ENCODE measurements around the gene KCNG2.

Gene KCNG2

DNA sequence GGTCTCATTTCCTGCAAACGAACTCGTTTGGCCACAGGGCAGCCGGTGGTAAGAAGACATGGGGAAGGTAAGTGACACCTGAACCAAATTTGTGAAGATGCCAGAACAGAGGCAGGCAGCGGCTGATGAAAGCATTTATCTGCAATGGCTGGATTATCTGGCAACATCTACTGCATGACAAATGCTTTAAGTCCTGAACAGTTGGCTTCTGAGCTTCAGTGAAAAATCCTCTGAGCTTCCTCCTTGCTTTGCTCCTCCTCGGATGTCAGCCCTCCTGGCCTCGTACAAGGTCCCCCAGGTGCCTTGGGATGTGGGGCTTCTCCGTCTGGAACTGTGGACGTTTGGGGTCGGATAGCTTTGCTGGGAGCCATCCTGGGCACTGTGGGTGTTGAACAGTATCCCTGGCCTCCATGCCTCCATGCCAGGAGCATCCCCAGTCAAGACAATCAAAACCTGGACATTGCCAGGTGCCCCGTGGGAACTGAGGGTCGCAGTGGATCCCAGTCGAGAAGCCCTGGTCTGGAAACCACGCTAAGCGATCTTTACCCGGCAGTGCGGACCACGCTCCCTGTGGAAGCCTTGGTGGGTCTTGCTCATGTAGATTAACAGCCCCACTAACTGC lies 49.3 kb downstream of the KCNG2 start:
- no peaks in the 10 kb centered on the region for H3K4me1 Mint-ChIP-seq
- H3K9me3 Mint-ChIP-seq = peaks cover 7% of the 10 kb centered on the region
- no peaks in the 10 kb centered on the region for H3K36me3 Mint-ChIP-seq
- H3K27me3 Mint-ChIP-seq = no peaks in the 10 kb centered on the region
- H3K27ac Mint-ChIP-seq = no peak overlapping the region
- no peak overlapping the region for H3K4me3 Mint-ChIP-seq

DNA sequence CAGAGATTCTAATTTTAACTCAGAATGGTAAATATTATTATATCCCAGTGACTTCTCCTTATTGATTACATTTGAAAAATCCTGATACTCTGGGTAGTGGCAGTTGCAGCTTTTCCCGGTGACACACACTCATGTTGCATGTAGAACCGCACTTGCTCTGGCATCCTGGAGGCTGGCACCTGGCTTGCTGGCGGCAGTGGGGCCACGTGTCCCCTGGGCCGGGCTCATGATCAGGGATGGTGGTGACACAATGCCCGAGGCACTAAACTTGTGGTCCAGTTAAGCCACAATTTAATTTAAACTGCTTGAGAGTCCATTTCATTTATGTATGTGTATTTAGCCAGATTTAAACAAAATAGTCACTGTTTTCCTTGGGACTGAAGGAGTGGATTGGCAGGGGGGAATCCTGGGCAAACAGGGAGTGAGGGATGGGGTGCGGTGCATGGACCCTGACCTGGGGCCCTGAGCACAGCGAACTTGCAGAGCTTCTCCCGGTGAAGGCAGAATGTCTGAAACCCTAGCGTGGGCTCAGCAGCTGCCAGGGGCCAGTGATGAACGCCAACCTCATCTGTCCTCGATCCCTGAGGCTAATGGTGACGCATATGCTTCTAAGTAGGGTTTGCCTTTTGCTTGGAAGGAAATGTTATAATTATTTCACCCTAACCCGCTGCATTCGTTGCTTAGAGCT lies 50.0 kb downstream of the KCNG2 start:
- no peaks in the 10 kb centered on the region for H3K27me3 Mint-ChIP-seq
- peaks cover 2% of the 10 kb centered on the region for H3K9me3 Mint-ChIP-seq
- H3K27ac Mint-ChIP-seq = no peak overlapping the region
- H3K4me3 Mint-ChIP-seq = no peak overlapping the region
- no peaks in the 10 kb centered on the region for H3K4me1 Mint-ChIP-seq
- no peaks in the 10 kb centered on the region for H3K36me3 Mint-ChIP-seq

DNA sequence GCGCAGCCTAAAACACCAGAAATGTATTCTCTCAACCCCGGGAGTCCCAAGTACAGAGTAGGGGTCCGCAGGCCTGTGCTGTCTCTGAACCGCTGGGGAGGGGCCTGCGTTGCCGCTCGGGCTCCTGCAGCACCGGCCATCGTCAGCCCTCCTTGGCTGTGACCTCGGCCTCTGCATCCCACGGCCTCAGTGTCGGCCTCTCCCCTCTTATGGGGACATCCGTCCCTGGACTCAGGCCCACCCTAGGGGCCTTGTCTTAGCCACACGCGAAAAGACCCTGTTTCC lies 50.5 kb downstream of the KCNG2 start:
- Mint-ChIP-seq H3K4me1 (no peaks in the 10 kb centered on the region), H3K27ac (no peak overlapping the region), H3K27me3 (no peaks in the 10 kb centered on the region), H3K9me3 (no peaks in the 10 kb centered on the region), H3K4me3 (no peak overlapping the region), H3K36me3 (no peaks in the 10 kb centered on the region)

DNA sequence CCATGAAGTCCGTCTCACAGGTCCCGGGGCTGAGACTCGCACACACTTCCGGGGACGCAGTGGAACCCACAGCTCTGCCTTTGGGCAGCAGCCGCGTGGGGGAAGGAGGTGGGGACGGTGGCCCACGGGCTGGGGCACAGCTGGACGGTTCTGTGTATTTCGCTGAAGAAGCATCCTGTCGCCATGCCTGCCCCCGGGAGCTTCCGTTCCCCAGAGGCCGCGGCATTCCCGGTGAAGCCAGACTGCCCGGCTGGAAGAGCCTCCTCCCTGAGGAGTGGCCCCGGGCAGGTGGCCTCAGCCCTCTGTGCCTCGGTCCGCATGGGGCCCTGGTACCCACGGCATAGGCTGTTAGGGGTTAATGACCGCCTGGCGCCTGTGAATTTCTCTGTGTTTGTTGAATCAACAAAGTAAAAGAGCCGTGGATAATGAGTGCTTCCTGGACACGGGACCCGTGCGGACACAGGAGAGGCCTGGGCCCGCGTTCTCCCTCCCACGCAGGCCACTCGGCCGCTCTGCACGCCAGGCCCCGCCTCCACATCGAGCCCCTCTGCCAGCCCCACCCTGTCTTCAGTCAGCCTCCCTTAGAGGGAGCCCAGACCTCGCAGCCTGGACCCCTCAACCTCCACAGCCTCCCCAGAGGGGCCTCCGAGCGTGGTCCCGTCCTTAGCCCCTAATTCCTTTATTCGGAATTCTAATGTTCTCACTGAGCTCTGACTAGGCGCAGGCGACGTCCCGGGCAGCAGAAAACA lies 51.0 kb downstream of the KCNG2 start:
- no peaks in the 10 kb centered on the region for H3K4me1 Mint-ChIP-seq
- H3K27ac Mint-ChIP-seq = no peak overlapping the region
- H3K4me3 Mint-ChIP-seq = no peak overlapping the region
- no peaks in the 10 kb centered on the region for H3K9me3 Mint-ChIP-seq
- no peaks in the 10 kb centered on the region for H3K27me3 Mint-ChIP-seq
- no peaks in the 10 kb centered on the region for H3K36me3 Mint-ChIP-seq

DNA sequence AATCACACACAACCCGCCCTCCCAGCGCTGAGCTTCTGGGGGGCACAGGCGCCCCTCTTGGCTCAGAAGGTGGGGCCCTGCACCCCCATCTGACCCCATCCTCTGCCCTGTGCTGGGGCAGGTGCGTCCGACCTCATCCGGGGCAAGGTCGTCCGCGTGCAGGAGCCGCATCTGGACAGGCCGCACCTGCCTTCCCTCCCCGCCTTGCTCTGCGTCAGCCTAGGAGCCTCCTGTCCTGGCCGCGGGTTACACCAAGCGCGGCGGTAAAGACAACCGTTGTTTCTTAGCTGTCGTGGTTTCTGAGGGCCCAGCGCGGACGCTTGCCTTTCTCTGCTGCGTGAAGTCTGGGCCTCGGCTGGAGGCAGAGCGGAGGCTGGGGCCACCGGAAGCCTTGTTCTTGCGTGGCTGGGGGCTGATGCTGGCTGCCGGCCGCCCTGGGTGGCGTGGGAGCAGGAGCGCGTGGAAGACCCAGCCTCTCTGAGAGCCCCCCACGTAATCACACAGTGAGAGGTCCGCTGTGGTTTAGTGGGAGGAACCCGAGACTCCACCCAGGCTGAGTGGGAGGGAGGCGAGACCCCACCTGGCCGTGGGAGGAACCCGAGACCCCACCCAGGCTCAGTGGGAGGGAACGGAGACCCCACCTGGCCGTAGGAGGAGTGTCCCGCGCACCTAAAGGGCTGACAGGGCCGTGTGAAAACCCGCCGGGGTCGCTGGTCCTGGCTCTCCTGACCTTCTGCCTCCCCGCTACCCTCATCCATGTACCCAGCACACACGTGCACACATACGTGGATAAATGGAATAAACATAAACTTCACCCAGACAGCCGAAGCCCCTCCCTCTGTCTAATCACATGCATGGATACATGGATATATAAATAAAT lies 51.8 kb downstream of the KCNG2 start:
- no peak overlapping the region for H3K4me3 Mint-ChIP-seq
- no peaks in the 10 kb centered on the region for H3K4me1 Mint-ChIP-seq
- H3K27ac Mint-ChIP-seq = no peak overlapping the region
- H3K36me3 Mint-ChIP-seq = no peaks in the 10 kb centered on the region
- H3K9me3 Mint-ChIP-seq = no peaks in the 10 kb centered on the region
- no peaks in the 10 kb centered on the region for H3K27me3 Mint-ChIP-seq

DNA sequence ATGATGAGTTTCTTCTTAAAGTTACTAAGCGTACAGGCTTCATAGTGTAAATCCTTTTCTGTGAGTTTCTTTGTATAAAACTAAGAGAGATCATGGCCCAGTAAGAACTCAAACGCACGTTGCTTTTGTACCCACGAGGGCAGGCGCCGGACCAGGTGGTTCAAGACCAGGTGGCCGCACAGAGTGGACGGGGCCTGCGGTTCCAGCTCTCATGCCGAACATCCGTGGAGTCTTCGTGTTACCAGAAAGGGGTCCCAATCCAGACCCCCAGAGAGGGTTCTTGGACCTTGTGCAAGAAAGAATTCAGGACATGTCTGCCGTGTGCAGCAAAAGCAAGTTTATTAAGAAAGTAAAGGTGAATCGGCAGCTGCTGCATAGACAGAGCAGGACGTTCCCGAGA lies 53.0 kb downstream of the KCNG2 start:
- no peaks in the 10 kb centered on the region for H3K9me3 Mint-ChIP-seq
- H3K27ac Mint-ChIP-seq = no peak overlapping the region
- peaks cover 3% of the 10 kb centered on the region for H3K27me3 Mint-ChIP-seq
- no peak overlapping the region for H3K4me3 Mint-ChIP-seq
- no peaks in the 10 kb centered on the region for H3K36me3 Mint-ChIP-seq
- H3K4me1 Mint-ChIP-seq = no peaks in the 10 kb centered on the region

DNA sequence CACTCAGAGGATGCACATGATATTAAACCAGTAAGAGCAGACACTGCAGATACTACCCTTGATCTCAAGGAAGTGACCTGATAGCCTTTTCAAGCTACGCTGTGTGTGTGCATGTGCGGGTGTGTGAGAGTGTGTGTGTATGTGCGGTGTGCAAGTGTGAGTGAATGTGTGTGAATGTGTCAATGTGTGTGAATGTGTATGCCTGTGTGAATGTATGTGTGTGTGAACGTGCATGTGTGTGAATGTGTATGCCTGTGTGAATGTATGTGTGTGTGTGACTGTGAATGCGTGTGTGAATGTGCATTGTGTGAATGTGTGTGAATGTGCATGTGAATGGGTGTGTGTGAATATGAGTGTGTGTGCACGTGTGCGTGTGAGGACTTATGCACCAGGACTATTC lies 53.8 kb downstream of the KCNG2 start:
- Mint-ChIP-seq H3K27me3 (peaks cover 3% of the 10 kb centered on the region), H3K9me3 (no peaks in the 10 kb centered on the region), H3K36me3 (no peaks in the 10 kb centered on the region), H3K4me3 (no peak overlapping the region), H3K27ac (no peak overlapping the region), H3K4me1 (no peaks in the 10 kb centered on the region)

DNA sequence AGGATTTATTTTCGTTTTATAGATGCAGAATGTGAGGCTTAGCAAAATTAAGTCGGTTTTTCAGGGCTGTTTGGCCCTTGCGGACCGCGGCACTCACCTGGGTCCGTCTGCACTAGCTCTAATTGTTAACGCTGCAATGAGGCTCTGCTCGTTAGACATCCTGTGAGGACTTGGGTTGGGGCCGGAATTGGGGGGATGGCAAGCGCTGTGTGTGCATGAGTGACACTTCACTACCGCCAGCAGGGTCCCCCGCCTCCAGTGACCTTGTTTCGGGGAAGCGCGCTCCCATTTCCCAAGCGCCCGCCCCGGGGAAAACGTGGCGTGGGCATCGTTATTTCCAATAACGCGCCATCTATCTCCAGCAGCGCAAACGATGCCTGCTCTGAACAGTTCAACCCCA lies 54.2 kb downstream of the KCNG2 start:
- H3K4me1 Mint-ChIP-seq = no peaks in the 10 kb centered on the region
- H3K27me3 Mint-ChIP-seq = peaks cover 3% of the 10 kb centered on the region
- H3K9me3 Mint-ChIP-seq = no peaks in the 10 kb centered on the region
- H3K36me3 Mint-ChIP-seq = no peaks in the 10 kb centered on the region
- H3K4me3 Mint-ChIP-seq = no peak overlapping the region
- no peak overlapping the region for H3K27ac Mint-ChIP-seq

DNA sequence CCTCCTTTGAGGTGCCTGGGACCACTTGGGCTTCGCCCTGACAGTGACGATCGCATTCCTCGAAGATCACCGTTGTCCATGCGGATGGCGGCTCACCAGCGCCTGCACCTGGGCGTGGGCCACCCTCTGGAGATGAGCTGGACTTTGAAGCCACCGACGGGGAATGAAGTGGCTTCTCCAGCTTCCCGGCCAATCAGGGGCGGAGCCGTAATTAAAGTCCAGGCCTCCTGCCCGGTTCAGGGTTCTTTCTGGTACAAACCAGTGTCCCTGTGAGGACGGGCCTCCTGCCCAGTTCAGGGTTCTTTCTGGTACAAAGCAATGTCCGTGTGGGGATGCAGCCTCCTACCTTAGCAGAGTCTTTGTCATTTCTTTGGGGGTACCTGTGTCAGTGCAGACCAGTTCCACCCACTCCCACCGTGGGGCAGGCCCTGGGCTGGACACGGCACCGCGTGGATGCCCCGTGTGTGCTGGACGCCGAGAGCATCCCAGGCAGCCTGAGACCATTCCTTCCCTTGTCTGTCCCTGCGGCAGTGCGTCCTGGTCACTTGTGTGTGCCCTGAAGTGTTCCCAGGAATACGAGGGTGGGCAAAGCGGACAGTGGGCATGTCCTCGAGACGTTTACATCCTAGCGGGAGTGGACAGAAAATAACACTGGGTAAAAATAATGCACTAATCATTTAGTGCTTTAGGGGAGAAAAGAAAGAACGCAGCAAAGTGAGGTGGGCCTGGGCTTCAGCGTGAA lies 55.0 kb downstream of the KCNG2 start:
- no peaks in the 10 kb centered on the region for H3K36me3 Mint-ChIP-seq
- no peak overlapping the region for H3K4me3 Mint-ChIP-seq
- no peak overlapping the region for H3K27ac Mint-ChIP-seq
- H3K27me3 Mint-ChIP-seq = peaks cover 3% of the 10 kb centered on the region
- H3K4me1 Mint-ChIP-seq = no peaks in the 10 kb centered on the region
- H3K9me3 Mint-ChIP-seq = no peaks in the 10 kb centered on the region

DNA sequence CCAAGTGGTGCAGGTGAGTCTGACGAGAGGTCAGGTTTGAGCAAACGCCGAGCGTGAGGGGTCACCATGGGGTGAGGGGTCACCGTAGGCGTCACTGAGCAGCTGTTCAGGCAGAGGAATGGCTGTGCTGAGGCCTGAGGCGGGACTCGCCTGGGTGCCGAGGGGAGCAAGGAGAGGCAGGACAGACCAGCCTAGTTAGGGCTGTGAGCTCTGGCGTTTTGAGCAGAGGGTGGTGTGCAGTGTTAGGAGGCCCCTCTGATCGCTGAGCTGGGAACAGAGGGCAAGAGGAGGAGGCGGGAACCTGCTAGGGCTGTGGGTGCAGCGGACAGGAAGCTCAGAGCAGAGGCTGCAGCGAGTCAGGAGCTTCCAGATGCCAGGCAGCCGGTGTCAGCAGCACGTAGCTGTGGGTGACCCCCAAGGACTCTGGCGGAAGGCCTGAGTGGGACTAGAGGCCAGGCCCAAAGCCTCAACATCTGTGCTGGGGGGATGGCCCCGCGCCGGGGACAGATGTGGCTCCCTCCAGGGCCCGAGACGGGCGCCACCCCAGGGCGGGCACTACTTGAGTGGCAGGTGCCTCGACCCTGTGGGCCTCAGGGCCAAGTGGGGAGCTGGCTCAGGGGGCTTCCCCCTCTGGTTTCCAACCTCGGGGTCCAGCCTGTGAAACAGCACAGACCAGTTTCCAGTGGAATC lies 55.7 kb downstream of the KCNG2 start:
- Mint-ChIP-seq H3K9me3 (no peaks in the 10 kb centered on the region), H3K27ac (no peak overlapping the region), H3K4me1 (no peaks in the 10 kb centered on the region), H3K27me3 (peaks cover 3% of the 10 kb centered on the region), H3K36me3 (no peaks in the 10 kb centered on the region), H3K4me3 (no peak overlapping the region)

DNA sequence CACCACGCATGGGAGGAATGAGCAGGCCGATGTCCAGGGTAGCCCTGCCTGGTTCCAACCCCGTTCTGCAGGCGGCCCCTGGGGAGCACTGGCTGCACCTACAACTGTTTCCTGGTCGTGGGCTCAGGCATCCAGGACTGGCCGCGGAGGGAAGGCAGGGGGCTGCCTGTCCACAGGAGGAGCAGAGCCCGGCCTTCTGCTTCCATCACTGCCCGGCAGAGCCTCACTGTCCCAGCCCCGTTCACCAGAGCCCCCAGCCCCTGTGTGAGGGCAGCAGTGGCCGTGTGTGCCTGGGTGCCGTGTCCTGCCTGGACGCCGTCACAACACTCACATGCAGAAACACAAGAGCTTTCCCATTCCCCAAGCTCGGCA lies 56.2 kb downstream of the KCNG2 start:
- Mint-ChIP-seq H3K36me3 (no peaks in the 10 kb centered on the region), H3K9me3 (no peaks in the 10 kb centered on the region), H3K27ac (no peak overlapping the region), H3K4me3 (no peak overlapping the region), H3K27me3 (peaks cover 3% of the 10 kb centered on the region), H3K4me1 (no peaks in the 10 kb centered on the region)

DNA sequence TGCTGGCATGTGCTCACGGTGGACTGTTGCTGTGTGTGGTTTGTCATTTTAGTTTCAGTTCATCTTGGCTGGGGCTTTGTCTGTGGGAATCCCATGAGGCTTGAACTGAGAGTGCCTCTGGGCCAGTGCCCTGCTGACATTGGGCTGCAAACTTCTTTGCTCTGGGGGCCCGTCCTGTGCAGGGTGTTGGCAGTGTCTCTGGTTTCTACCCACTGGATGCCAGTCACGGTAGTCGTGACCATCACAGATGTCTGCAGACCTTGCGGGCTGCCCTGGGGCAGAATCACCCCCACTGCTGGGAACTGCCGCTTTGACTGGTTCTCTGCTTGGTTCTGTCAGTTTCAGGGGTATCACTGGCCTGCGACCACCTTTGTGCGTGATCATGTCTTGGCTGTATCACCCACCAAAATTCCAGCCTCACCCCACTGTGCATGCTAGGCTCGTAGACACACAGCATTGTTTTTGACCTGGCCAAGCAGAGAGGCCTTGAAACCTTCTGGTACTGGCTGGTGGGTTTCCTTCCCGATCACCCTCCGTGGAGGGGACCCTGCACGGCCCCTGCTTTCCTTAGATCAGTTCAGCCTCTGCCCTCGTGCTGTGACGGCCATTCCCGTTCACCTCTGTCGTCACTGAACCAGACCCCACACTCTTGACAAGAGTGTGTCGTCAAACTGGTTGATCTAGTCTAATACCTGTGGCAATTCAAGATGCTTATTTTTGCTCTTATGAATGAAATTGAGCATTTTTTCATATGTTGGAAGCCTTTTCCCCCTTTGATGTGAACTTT lies 57.6 kb downstream of the KCNG2 start:
- no peak overlapping the region for H3K27ac Mint-ChIP-seq
- peaks cover 3% of the 10 kb centered on the region for H3K27me3 Mint-ChIP-seq
- H3K4me3 Mint-ChIP-seq = no peak overlapping the region

DNA sequence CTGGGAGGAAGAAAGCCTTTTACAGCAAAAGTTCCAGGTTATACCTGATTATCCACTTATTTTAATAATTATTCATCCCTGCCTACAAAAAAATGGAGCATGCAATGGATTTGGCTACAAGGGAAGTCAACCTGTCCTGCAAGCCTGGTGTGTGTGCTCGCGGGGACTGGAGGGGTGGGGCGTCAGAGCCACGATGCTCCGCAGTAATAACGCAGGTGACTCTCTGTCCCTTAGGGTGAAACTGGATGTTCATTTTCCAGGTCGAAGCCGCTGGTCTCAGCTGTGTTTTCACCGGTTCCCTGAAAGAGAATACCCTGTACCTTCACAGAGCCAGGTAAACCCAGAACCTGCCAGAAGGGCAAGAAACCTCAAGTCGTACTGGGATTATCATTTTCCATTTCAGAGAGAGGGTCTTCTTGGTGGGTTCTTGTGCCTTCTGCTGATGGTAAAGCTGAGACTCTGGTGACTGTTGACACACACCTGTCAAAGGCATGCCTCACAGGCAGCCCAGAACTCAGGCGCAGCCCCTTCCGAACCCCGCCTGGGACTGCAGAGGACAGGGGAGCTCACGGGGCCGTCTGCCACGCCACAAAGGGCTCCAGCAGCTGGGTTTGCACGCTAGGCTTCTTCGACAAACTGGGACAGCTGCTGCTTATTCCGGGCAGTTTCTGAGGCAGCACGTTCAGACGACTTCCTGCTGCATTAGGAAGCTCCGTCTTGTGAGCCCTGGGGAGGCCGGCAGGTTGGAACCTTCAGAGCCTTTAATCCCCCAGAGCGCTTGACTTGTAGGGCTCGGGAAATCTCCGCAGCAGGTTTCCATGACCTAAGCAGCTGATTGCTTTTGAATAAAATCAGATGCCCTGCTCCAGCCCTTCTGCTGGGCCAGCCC lies 58.6 kb downstream of the KCNG2 start:
- H3K9me3 Mint-ChIP-seq = no peaks in the 10 kb centered on the region
- H3K4me3 Mint-ChIP-seq = no peak overlapping the region
- H3K4me1 Mint-ChIP-seq = no peaks in the 10 kb centered on the region
- H3K27ac Mint-ChIP-seq = no peak overlapping the region
- peaks cover 3% of the 10 kb centered on the region for H3K27me3 Mint-ChIP-seq
- no peaks in the 10 kb centered on the region for H3K36me3 Mint-ChIP-seq

More for the DNA sequence above, 57.6 kb downstream of the KCNG2 start:
- Mint-ChIP-seq H3K36me3 (no peaks in the 10 kb centered on the region), H3K9me3 (no peaks in the 10 kb centered on the region), H3K4me1 (no peaks in the 10 kb centered on the region)
